Prostate gland (tissue), 2 donors: ENCODE results near the gene ZNF578. TPM values are rescaled to one million over a fixed set of nuclear protein-coding genes. Genes with fewer than 3 reads are reported as not detected.
"Not testable (repeated sequence)": the region's sequence is repeated elsewhere in the genome, so short reads cannot be mapped to it uniquely, and the experiment has no call there.

ENCODE experiments used
- DNase-seq: peaks from one replicate; pipeline ENCODE4 v3.0.0-alpha.2; 2019; ENCODE audit warnings: low spot score
- H3K27ac ChIP-seq, 2 donors: fragments of 200-600 bp; sonication (generic); 2 replicates each; pipeline ENCODE4 v1.5.1; 2017 to 2019
- H3K27me3 ChIP-seq: fragments of 200-600 bp; sonication (generic); replicated peaks from 2 replicates; pipeline ENCODE4 v1.5.1; 2019; ENCODE audit not compliant: insufficient read depth
- H3K36me3 ChIP-seq, 2 donors: fragments of 200-600 bp; sonication (generic); 1 replicate in 1 of 2; 2 replicates in 1 of 2; pipeline versions ENCODE4 v1.5.1 to v1.8.1; 2017 to 2019
- H3K4me1 ChIP-seq: fragments of 200-600 bp; sonication (generic); replicated peaks from 2 replicates; pipeline ENCODE4 v1.5.1; 2019
- H3K4me3 ChIP-seq, 2 donors: fragments of 200-600 bp; sonication (generic); 2 replicates each; pipeline ENCODE4 v1.5.1; 2017 to 2019
- H3K9me3 ChIP-seq: fragments of 200-600 bp; sonication (generic); 2 replicates; pipeline ENCODE4 v1.5.1; 2017
- CTCF ChIP-seq, 4 experiments: fragments of 200-600 bp in 2 of 4; fragments of 450-650 bp in 2 of 4; sonication (generic) in 2 of 4; IDR thresholded peaks; 1 replicate in 3 of 4; 2 replicates in 1 of 4; pipeline ENCODE4 v1.5.1; 2016 to 2019; ENCODE audit warnings: antibody characterized with exemption in 4 of 4, mild to moderate bottlenecking in 2 of 4, moderate library complexity in 2 of 4
- POLR2A ChIP-seq: fragments of 450-650 bp; IDR thresholded peaks from one replicate; pipeline ENCODE4 v1.6.1; 2016; ENCODE audit warnings: antibody characterized with exemption, mild to moderate bottlenecking
- POLR2AphosphoS5 ChIP-seq: sonication (generic); formaldehyde crosslinking; IDR thresholded peaks from one replicate; pipeline ENCODE4 v1.6.1; 2017; ENCODE audit warnings: antibody characterized with exemption
- WGBS: methylation state at CpG from one replicate; pipeline ENCODE4 v1.1.5; 2018; 5-methylcytosine and 5-hydroxymethylcytosine counted together
- intact Hi-C: fragments of 100-400 bp; cut with DNase I; formaldehyde crosslinking; loops from one replicate; pipeline ENCODE4 v1.14.2; 2022
- total RNA-seq, 2 donors: library from RNA; depleted of rRNA; stranded (reverse); fragments of >200 nt; gene quantifications; one replicate each; pipeline ENCODE4 v1.1.0, GENCODE V29; 2016

ZNF578 gene
- total RNA-seq, 2 donors from 2014 or later, result 0.68 to 10.2 TPM

- H3K4me1 ChIP-seq, DNase-seq, H3K27ac ChIP-seq, H3K27me3 ChIP-seq, H3K4me3 ChIP-seq, H3K9me3 ChIP-seq, H3K36me3 ChIP-seq, intact Hi-C loops: not testable (repeated sequence)
- 5% methylated on average over 8 of the region's 8 CpGs for WGBS
These were observed 32.3 kb downstream of the ZNF578 start for GRCh38 chr19:52485561-52486240.

- Histone ChIP-seq H3K4me1 (no peaks in the 10 kb centered on the region), H3K4me3 (no peak overlapping the region), H3K9me3 (no peaks in the 10 kb centered on the region), H3K36me3 (no peaks in the 10 kb centered on the region), H3K27me3 (no peaks in the 10 kb centered on the region), H3K27ac (no peak overlapping the region)
- WGBS, result 42% methylated on average over 37 of the region's 37 CpGs
- no peak for DNase-seq
- TF ChIP-seq POLR2AphosphoS5, result no peak
- TF ChIP-seq POLR2A, result no peak
- TF ChIP-seq CTCF (IDR thresholded peaks at IDR 0.05), result no peak
- intact Hi-C loops, result no loop called here
These were observed 39.0 kb downstream of the ZNF578 start for GRCh38 chr19:52492201-52492993.

DNA sequence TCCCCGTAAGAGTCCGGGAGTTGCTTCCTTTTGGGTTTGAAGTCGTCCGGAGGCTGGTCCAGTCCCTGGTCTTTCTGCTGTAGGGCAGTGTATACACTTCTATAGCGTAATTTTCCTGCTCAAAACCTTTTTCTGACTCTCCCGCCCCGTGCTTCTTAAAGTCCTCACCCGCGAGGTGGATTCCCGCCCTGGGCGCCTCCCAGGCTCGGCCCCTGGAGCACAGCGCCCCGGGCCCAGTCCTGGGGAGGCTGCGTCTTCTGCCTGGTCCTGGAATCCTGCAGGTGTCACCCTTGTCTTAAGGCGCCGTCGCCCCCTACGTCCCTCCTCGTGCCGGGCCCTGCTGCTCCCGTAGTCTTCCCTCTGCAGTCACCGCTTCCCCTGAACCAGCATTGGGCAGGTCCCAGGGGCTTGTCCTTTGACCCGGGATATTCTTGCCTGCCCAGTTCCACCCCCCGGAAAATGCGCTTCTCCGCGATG is 39.7 kb downstream of the ZNF578 start:
- intact Hi-C loops, result no loop called here
- no peak for DNase-seq
- H3K27me3 ChIP-seq, result no peaks in the 10 kb centered on the region
- no peaks in the 10 kb centered on the region for H3K4me1 ChIP-seq
- no peak for TF ChIP-seq CTCF (IDR thresholded peaks at IDR 0.05)
- TF ChIP-seq POLR2A, result no peak
- TF ChIP-seq POLR2AphosphoS5, result no peak
- no peak overlapping the region for H3K27ac ChIP-seq
- H3K36me3 ChIP-seq, result no peaks in the 10 kb centered on the region
- H3K9me3 ChIP-seq, result no peaks in the 10 kb centered on the region
- 15% methylated on average over 28 of the region's 28 CpGs for WGBS
- no peak overlapping the region for H3K4me3 ChIP-seq

- TF ChIP-seq CTCF (IDR thresholded peaks at IDR 0.05) (no peak), POLR2AphosphoS5 (no peak), POLR2A (no peak)
- no peak for DNase-seq
These were observed 41.2 kb downstream of the ZNF578 start for GRCh38 chr19:52494518-52494917.

GRCh38 chr19:52498571-52498970 is 45.2 kb downstream of the ZNF578 start:
- H3K36me3 ChIP-seq, result no peaks in the 10 kb centered on the region
- WGBS, result 97% methylated on average over 8 of the region's 8 CpGs
- no peaks in the 10 kb centered on the region for H3K4me1 ChIP-seq
- H3K9me3 ChIP-seq, result no peaks in the 10 kb centered on the region
- no peaks in the 10 kb centered on the region for H3K27me3 ChIP-seq
- no peak for TF ChIP-seq POLR2A
- TF ChIP-seq POLR2AphosphoS5, result no peak
- H3K27ac ChIP-seq, result no peak overlapping the region
- DNase-seq, result no peak
- intact Hi-C loops, result no loop called here
- H3K4me3 ChIP-seq, result no peak overlapping the region

More at GRCh38 chr19:52494518-52494917, 41.2 kb downstream of the ZNF578 start:
- 100% methylated on average over 3 of the region's 3 CpGs for WGBS
- no peak overlapping the region for H3K4me3 ChIP-seq
- H3K27me3 ChIP-seq, result no peaks in the 10 kb centered on the region
- no peaks in the 10 kb centered on the region for H3K4me1 ChIP-seq
- H3K36me3 ChIP-seq, result no peaks in the 10 kb centered on the region
- H3K27ac ChIP-seq, result no peak overlapping the region
- H3K9me3 ChIP-seq, result no peaks in the 10 kb centered on the region
- intact Hi-C loops, result no loop called here

DNA sequence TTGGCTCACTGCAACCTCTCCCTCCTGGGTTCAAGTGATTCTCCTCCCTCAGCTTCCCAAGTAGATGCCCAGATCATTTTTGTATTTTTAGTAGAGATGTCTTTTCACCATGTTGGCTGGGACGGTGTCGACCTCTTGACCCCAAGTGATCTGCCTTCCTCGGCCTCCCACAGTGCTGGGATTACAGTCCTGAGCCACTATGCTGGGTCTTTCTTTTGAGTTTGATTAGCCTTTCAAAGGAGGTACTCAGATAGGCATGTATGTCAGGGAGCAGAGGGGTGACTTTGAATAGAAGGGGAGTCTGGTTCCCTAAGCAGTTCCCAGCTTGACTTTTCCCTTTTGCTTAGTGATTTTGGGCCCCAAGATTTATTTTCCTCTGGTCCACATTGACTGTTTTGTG is 47.1 kb downstream of the ZNF578 start:
- H3K4me1 ChIP-seq, H3K27me3 ChIP-seq, H3K4me3 ChIP-seq, H3K27ac ChIP-seq, H3K9me3 ChIP-seq, H3K36me3 ChIP-seq, DNase-seq, intact Hi-C loops: not testable (repeated sequence)
- WGBS, result 53% methylated on average over 3 of the region's 3 CpGs

GRCh38 chr19:52500991-52501390 is 47.6 kb downstream of the ZNF578 start:
- H3K27me3 ChIP-seq, H3K27ac ChIP-seq, DNase-seq, H3K9me3 ChIP-seq, intact Hi-C loops, H3K36me3 ChIP-seq, H3K4me3 ChIP-seq, H3K4me1 ChIP-seq: not testable (repeated sequence)
- 90% methylated on average over 12 of the region's 12 CpGs for WGBS
